Epidermal melanocyte (primary cell): ENCODE data around the gene RASSF7.

Source experiments
- DNase-seq: peaks from one replicate; pipeline ENCODE4 v3.0.0; 2011; ENCODE audit warnings: low spot score; ENCODE audit not compliant: insufficient read length

The RASSF7 gene

GRCh38 chr11:608791-609251 lies 48.1 kb downstream of the RASSF7 start:
- DNase-seq, result no peak

GRCh38 chr11:609341-609811 lies 48.6 kb downstream of the RASSF7 start:
- no peak for DNase-seq

- DNase-seq, result no peak
Observed at GRCh38 chr11:610146-610801, 49.5 kb downstream of the RASSF7 start.

- DNase-seq, result no peak
Observed at GRCh38 chr11:611001-611996, 50.5 kb downstream of the RASSF7 start.

GRCh38 chr11:612201-612960 lies 51.6 kb downstream of the RASSF7 start:
- no peak for DNase-seq

- DNase-seq, result no peak
Observed at GRCh38 chr11:612961-613300, 52.2 kb downstream of the RASSF7 start.

GRCh38 chr11:613369-613968 lies 52.7 kb downstream of the RASSF7 start:
- no peak for DNase-seq
